ENCODE measurements around the gene RNASE7.

The RNASE7 gene

GRCh38 chr14:21088687-21089086 lies 46.5 kb downstream of the RNASE7 start:
- no peak for DNase-seq (ENCODE audit: low spot score)

- no peak for DNase-seq (ENCODE audit: low spot score)
These were observed 47.1 kb downstream of the RNASE7 start for GRCh38 chr14:21089271-21089670.

GRCh38 chr14:21089877-21090193 lies 47.7 kb downstream of the RNASE7 start:
- DNase-seq (ENCODE audit: low spot score): no peak

- peak; percentile 27 for DNase-seq (ENCODE audit: low spot score)
These were observed 48.2 kb downstream of the RNASE7 start for GRCh38 chr14:21090194-21090939.

GRCh38 chr14:21090940-21091663 lies 48.9 kb downstream of the RNASE7 start:
- no peak for DNase-seq (ENCODE audit: low spot score)

GRCh38 chr14:21091821-21092272 lies 49.7 kb downstream of the RNASE7 start:
- DNase-seq (ENCODE audit: low spot score): no peak

GRCh38 chr14:21092273-21093011 lies 50.3 kb downstream of the RNASE7 start:
- peak; percentile 87 for DNase-seq (ENCODE audit: low spot score)

GRCh38 chr14:21093018-21093417 lies 50.9 kb downstream of the RNASE7 start:
- DNase-seq (ENCODE audit: low spot score): no peak

Data from hematopoietic multipotent progenitor cell treated with erythropoietin and hydrocortisone succinate and interleukin-3 and kit ligand, for 15 days (in vitro differentiated cells).